T-helper 17 cell (primary cell): ENCODE data around the gene TRAPPC14. TPM values are rescaled to one million over a fixed set of nuclear protein-coding genes. Genes with fewer than 3 reads are reported as not detected.
A peak's percentile ranks its signal among the peaks of the same experiment; 100 is the strongest.

Experiments used
- ATAC-seq: fragments of 150-1000 bp; cut with Tn5 transposase; 2 replicates; pipeline ENCODE4 v1.10.0; 2021; ENCODE audit warnings: mild to moderate bottlenecking, moderate library complexity
- DNase-seq, 3 donors: peaks; one replicate each; pipeline versions ENCODE4 v3.0.0 to v3.0.0-alpha.2; 2020 to 2021
- H3K9me3 ChIP-seq: one replicate; pipeline ENCODE4 v1.7.0; 2013; ENCODE audit warnings: low read length, mild to moderate bottlenecking; ENCODE audit not compliant: control insufficient read depth, poor library complexity, severe bottlenecking
- H3K27ac Mint-ChIP-seq: one replicate; pipeline ENCODE4 v1.8.0; 2022; ENCODE audit warnings: mild to moderate bottlenecking, moderate library complexity, mixed read lengths
- H3K27me3 Mint-ChIP-seq: one replicate; pipeline ENCODE4 v1.8.0; 2022; ENCODE audit warnings: mixed read lengths
- H3K36me3 Mint-ChIP-seq: one replicate; pipeline ENCODE4 v1.8.0; 2022; ENCODE audit warnings: low read depth, mixed read lengths
- H3K4me1 Mint-ChIP-seq: one replicate; pipeline ENCODE4 v1.8.0; 2022; ENCODE audit warnings: mild to moderate bottlenecking, mixed read lengths
- H3K4me3 Mint-ChIP-seq: one replicate; pipeline ENCODE4 v1.8.0; 2022; ENCODE audit warnings: mild to moderate bottlenecking, moderate library complexity, mixed read lengths
- total RNA-seq, 4 donors: library from RNA in 2 of 4; stranded (reverse) in 2 of 4; gene quantifications; one replicate each; pipeline ENCODE4 v1.2.3 and lab custom pipeline; 2022 to 2026

The TRAPPC14 gene
- total RNA-seq, 2 donors from 2014 or later: 45.8 to 46.9 TPM

GRCh38 chr7:100120733-100121036, 37.8 kb downstream of the TRAPPC14 start:
- ATAC-seq: no peak
- H3K4me1 Mint-ChIP-seq: peaks cover 38% of the 10 kb centered on the region
- peak overlapping the region; percentile 99 for H3K27ac Mint-ChIP-seq
- no peak for DNase-seq
- H3K4me3 Mint-ChIP-seq: peak overlapping the region; percentile 96
- no peaks in the 10 kb centered on the region for H3K9me3 ChIP-seq
- no peaks in the 10 kb centered on the region for H3K36me3 Mint-ChIP-seq
- no peaks in the 10 kb centered on the region for H3K27me3 Mint-ChIP-seq

GRCh38 chr7:100119970-100120732, 38.4 kb downstream of the TRAPPC14 start:
- no peaks in the 10 kb centered on the region for H3K27me3 Mint-ChIP-seq
- H3K36me3 Mint-ChIP-seq: no peaks in the 10 kb centered on the region
- ATAC-seq (peak; percentile 71), DNase-seq (peak; percentile 46 to 61 (median 51))
- H3K9me3 ChIP-seq: no peaks in the 10 kb centered on the region
- H3K27ac Mint-ChIP-seq: peak overlapping the region; percentile 99
- H3K4me3 Mint-ChIP-seq: peak overlapping the region; percentile 96
- peaks cover 35% of the 10 kb centered on the region for H3K4me1 Mint-ChIP-seq

- DNase-seq (peak; percentile 89 to 90 (median 90)), ATAC-seq (peak; percentile 78)
- Mint-ChIP-seq H3K27ac (peak within 1 kb of the TSS; percentile 99), H3K4me3 (peak within 1 kb of the TSS; percentile 96), H3K4me1 (peaks cover 29% of the 10 kb centered on the region), H3K27me3 (no peaks in the 10 kb centered on the region), H3K36me3 (no peaks in the 10 kb centered on the region)
- no peaks in the 10 kb centered on the region for H3K9me3 ChIP-seq
Measured at GRCh38 chr7:100119072-100119969, 39.2 kb downstream of the TRAPPC14 start, which contains the start of the genes CNPY4 and TAF6. Gene CNPY4 (plus strand): TSS chr7:100119634. CDS start chr7:100119745, 111 bp downstream. Gene TAF6 (minus strand): TSS chr7:100119358. CDS start chr7:100114209, 5,149 bp downstream.

GRCh38 chr7:100118388-100119071, 40.0 kb downstream of the TRAPPC14 start:
- Mint-ChIP-seq H3K4me1 (peaks cover 28% of the 10 kb centered on the region), H3K27ac (peak overlapping the region; percentile 99), H3K4me3 (peak overlapping the region; percentile 96), H3K27me3 (no peaks in the 10 kb centered on the region), H3K36me3 (no peaks in the 10 kb centered on the region)
- DNase-seq (no peak), ATAC-seq (no peak)
- no peaks in the 10 kb centered on the region for H3K9me3 ChIP-seq

- Mint-ChIP-seq H3K36me3 (no peaks in the 10 kb centered on the region), H3K27me3 (no peaks in the 10 kb centered on the region), H3K27ac (no peak overlapping the region), H3K4me3 (no peak overlapping the region), H3K4me1 (peaks cover 18% of the 10 kb centered on the region)
- H3K9me3 ChIP-seq: no peaks in the 10 kb centered on the region
- ATAC-seq (no peak), DNase-seq (no peak)
Measured at GRCh38 chr7:100115026-100115425, 43.5 kb downstream of the TRAPPC14 start.

GRCh38 chr7:100111914-100112313, 46.6 kb downstream of the TRAPPC14 start:
- H3K27ac Mint-ChIP-seq: no peak overlapping the region
- no peak overlapping the region for H3K4me3 Mint-ChIP-seq

GRCh38 chr7:100111156-100111555, 47.4 kb downstream of the TRAPPC14 start:
- Mint-ChIP-seq H3K27me3 (no peaks in the 10 kb centered on the region), H3K27ac (no peak overlapping the region), H3K36me3 (no peaks in the 10 kb centered on the region), H3K4me3 (no peak overlapping the region), H3K4me1 (no peaks in the 10 kb centered on the region)
- no peaks in the 10 kb centered on the region for H3K9me3 ChIP-seq
- DNase-seq (no peak), ATAC-seq (no peak)

More at GRCh38 chr7:100111914-100112313, 46.6 kb downstream of the TRAPPC14 start:
- DNase-seq: no peak
- ATAC-seq: no peak
- no peaks in the 10 kb centered on the region for H3K36me3 Mint-ChIP-seq
- no peaks in the 10 kb centered on the region for H3K27me3 Mint-ChIP-seq
- H3K9me3 ChIP-seq: no peaks in the 10 kb centered on the region
- H3K4me1 Mint-ChIP-seq: peaks cover 3% of the 10 kb centered on the region

- ATAC-seq (no peak), DNase-seq (no peak)
- Mint-ChIP-seq H3K4me3 (no peak overlapping the region), H3K4me1 (no peaks in the 10 kb centered on the region), H3K27ac (no peak overlapping the region), H3K27me3 (no peaks in the 10 kb centered on the region), H3K36me3 (no peaks in the 10 kb centered on the region)
- H3K9me3 ChIP-seq: no peaks in the 10 kb centered on the region
Measured at GRCh38 chr7:100109521-100110163, 48.9 kb downstream of the TRAPPC14 start.

- H3K4me1 Mint-ChIP-seq: peaks cover 2% of the 10 kb centered on the region
- ATAC-seq (no peak), DNase-seq (no peak)
- no peak overlapping the region for H3K4me3 Mint-ChIP-seq
- no peaks in the 10 kb centered on the region for H3K36me3 Mint-ChIP-seq
- no peaks in the 10 kb centered on the region for H3K27me3 Mint-ChIP-seq
- H3K27ac Mint-ChIP-seq: no peak overlapping the region
- H3K9me3 ChIP-seq: no peaks in the 10 kb centered on the region
Measured at GRCh38 chr7:100107890-100108289, 50.6 kb downstream of the TRAPPC14 start.

GRCh38 chr7:100107125-100107737, 51.3 kb downstream of the TRAPPC14 start:
- ATAC-seq (no peak), DNase-seq (no peak)
- Mint-ChIP-seq H3K36me3 (no peaks in the 10 kb centered on the region), H3K27ac (peak overlapping the region; percentile 24), H3K4me3 (no peak overlapping the region), H3K4me1 (peaks cover 5% of the 10 kb centered on the region), H3K27me3 (no peaks in the 10 kb centered on the region)
- no peaks in the 10 kb centered on the region for H3K9me3 ChIP-seq

- H3K9me3 ChIP-seq: no peaks in the 10 kb centered on the region
- Mint-ChIP-seq H3K27me3 (no peaks in the 10 kb centered on the region), H3K36me3 (no peaks in the 10 kb centered on the region), H3K4me3 (no peak overlapping the region), H3K4me1 (peaks cover 6% of the 10 kb centered on the region), H3K27ac (peak overlapping the region; percentile 24)
- DNase-seq (no peak), ATAC-seq (no peak)
Measured at GRCh38 chr7:100106633-100107032, 51.9 kb downstream of the TRAPPC14 start.

- Mint-ChIP-seq H3K4me3 (no peak overlapping the region), H3K4me1 (peaks cover 12% of the 10 kb centered on the region), H3K27me3 (no peaks in the 10 kb centered on the region), H3K27ac (no peak overlapping the region), H3K36me3 (no peaks in the 10 kb centered on the region)
- ATAC-seq (no peak), DNase-seq (no peak)
- H3K9me3 ChIP-seq: no peaks in the 10 kb centered on the region
Measured at GRCh38 chr7:100105534-100105933, 53.0 kb downstream of the TRAPPC14 start.
